HepG2 (cell line): ENCODE results near the gene FBXO41. TPM values are rescaled to one million over a fixed set of nuclear protein-coding genes. Genes with fewer than 3 reads are reported as not detected.
A peak's percentile ranks its signal among the peaks of the same experiment; 100 is the strongest.

Experiments
- CCAR2 ChIP-seq: fragments of 200-400 bp; formaldehyde crosslinking; optimal IDR thresholded peaks from 2 replicates; pipeline ENCODE3; 2018; ENCODE audit warnings: low read depth, mild to moderate bottlenecking, low read length, moderate library complexity
- E2F1 ChIP-seq: sonication (generic); formaldehyde crosslinking; IDR thresholded peaks from 2 replicates; pipeline ENCODE4 v1.5.0; 2020; ENCODE audit warnings: missing genetic modification reagents
- HDAC2 ChIP-seq: sonication (generic); formaldehyde crosslinking; IDR thresholded peaks from 2 replicates; pipeline ENCODE4 v1.4.0; 2020; ENCODE audit warnings: missing genetic modification reagents
- KLF13 ChIP-seq: sonication (generic); formaldehyde crosslinking; IDR thresholded peaks from 2 replicates; pipeline ENCODE4 v1.4.0; 2020; ENCODE audit warnings: mild to moderate bottlenecking, missing genetic modification reagents
- NBN ChIP-seq: fragments of 450-650 bp; conservative IDR thresholded peaks from 2 replicates; pipeline ENCODE4 v1.6.1; 2017
- PAXIP1 ChIP-seq: sonication (generic); formaldehyde crosslinking; conservative IDR thresholded peaks from 2 replicates; pipeline ENCODE4 v1.4.0; 2020; ENCODE audit warnings: mild to moderate bottlenecking, missing genetic modification reagents, moderate library complexity
- PHF21A ChIP-seq: sonication (generic); formaldehyde crosslinking; IDR thresholded peaks from 2 replicates; pipeline ENCODE4 v1.5.0; 2020; ENCODE audit warnings: mild to moderate bottlenecking, missing genetic modification reagents
- POGZ ChIP-seq: sonication (generic); formaldehyde crosslinking; IDR thresholded peaks from 2 replicates; pipeline ENCODE4 v1.4.0; 2020; ENCODE audit warnings: mild to moderate bottlenecking, missing genetic modification reagents
- RBM22 ChIP-seq: fragments of 200-400 bp; formaldehyde crosslinking; optimal IDR thresholded peaks from 2 replicates; pipeline ENCODE3; 2017; ENCODE audit warnings: mild to moderate bottlenecking, low read length, moderate library complexity
- SMARCC2 ChIP-seq: fragments of 450-650 bp; IDR thresholded peaks from 2 replicates; pipeline ENCODE4 v1.6.1; 2017; ENCODE audit warnings: antibody characterized with exemption, mild to moderate bottlenecking
- SNAI1 ChIP-seq: sonication (generic); formaldehyde crosslinking; IDR thresholded peaks from 2 replicates; pipeline ENCODE4 v1.5.0; 2020; ENCODE audit warnings: mild to moderate bottlenecking, missing genetic modification reagents, borderline replicate concordance
- SUZ12 ChIP-seq: fragments of 150-350 bp; IDR thresholded peaks from 2 replicates; pipeline ENCODE4 v1.6.1; 2014; ENCODE audit warnings: low read depth, low read length
- TRIM24 ChIP-seq: sonication (generic); formaldehyde crosslinking; IDR thresholded peaks from 2 replicates; pipeline ENCODE4 v1.8.0; 2022; ENCODE audit warnings: mild to moderate bottlenecking, missing genetic modification reagents
- ZC3H4 ChIP-seq: sonication (generic); formaldehyde crosslinking; IDR thresholded peaks from 2 replicates; pipeline ENCODE4 v1.4.0; 2020; ENCODE audit warnings: missing genetic modification reagents, borderline replicate concordance
- ZKSCAN5 ChIP-seq: sonication (generic); formaldehyde crosslinking; IDR thresholded peaks from 2 replicates; pipeline ENCODE4 v1.5.1; 2020; ENCODE audit warnings: mild to moderate bottlenecking, missing genetic modification reagents
- ZNF33B ChIP-seq: sonication (generic); formaldehyde crosslinking; IDR thresholded peaks from 2 replicates; pipeline ENCODE4 v1.5.1; 2020; ENCODE audit warnings: mild to moderate bottlenecking, missing genetic modification reagents
- ZNF510 ChIP-seq: sonication (generic); formaldehyde crosslinking; IDR thresholded peaks from 2 replicates; pipeline ENCODE4 v1.4.0; 2020; ENCODE audit warnings: low read depth, mild to moderate bottlenecking, missing genetic modification reagents
- ZNF616 ChIP-seq: sonication (generic); formaldehyde crosslinking; IDR thresholded peaks from 2 replicates; pipeline ENCODE4 v1.5.0; 2020; ENCODE audit warnings: low read depth, mild to moderate bottlenecking, missing genetic modification reagents
- ZNF850 ChIP-seq: sonication (generic); formaldehyde crosslinking; conservative IDR thresholded peaks from 2 replicates; pipeline ENCODE4 v1.9.0; 2021; ENCODE audit warnings: mild to moderate bottlenecking, missing genetic modification reagents
- polyA plus RNA-seq, 8 experiments: library from polyadenylated mRNA; depleted of rRNA in 3 of 8; stranded (reverse) in 7 of 8; unstranded in 1 of 8; fragments of >200 nt; fragmentation: Illumina TruSeq in 4 of 8; extraction: Trizol in 4 of 8; gene quantifications; 2 replicates each; pipeline versions ENCODE4 v1.2.1 to v1.2.3, GENCODE V29; 2011 to 2016; ENCODE audit warnings: low read depth in 4 of 8, missing spikeins in 1 of 8, mixed read lengths in 1 of 8; ENCODE audit not compliant: insufficient read depth in 1 of 8
- total RNA-seq, 5 experiments: library from RNA; depleted of rRNA; stranded (reverse); fragments of >200 nt; fragmentation: Illumina TruSeq; extraction: Trizol; gene quantifications; 2 replicates each; pipeline ENCODE4 v1.2.3, GENCODE V29; 2016; ENCODE audit warnings: low read depth in 1 of 5
- TF ChIP-seq, protein P1 (sequence below): sonication (generic); formaldehyde crosslinking; IDR thresholded peaks from 2 replicates; pipeline ENCODE4 v1.4.0; 2020; ENCODE audit warnings: mild to moderate bottlenecking, low read depth, missing genetic modification reagents
- TF ChIP-seq, protein P2 (sequence below): sonication (generic); formaldehyde crosslinking; IDR thresholded peaks from 2 replicates; pipeline ENCODE4 v1.4.0; 2020; ENCODE audit warnings: missing genetic modification reagents
- TF ChIP-seq, protein P3 (sequence below): sonication (generic); formaldehyde crosslinking; IDR thresholded peaks from 2 replicates; pipeline ENCODE4 v1.4.0; 2020; ENCODE audit warnings: missing genetic modification reagents

Gene FBXO41
- total and polyA plus RNA-seq, 2 of the 13 experiments (the other 11 are each of a cell fraction or from before 2014, with no cell fraction given), result 4.2 to 10.3 TPM

DNA sequence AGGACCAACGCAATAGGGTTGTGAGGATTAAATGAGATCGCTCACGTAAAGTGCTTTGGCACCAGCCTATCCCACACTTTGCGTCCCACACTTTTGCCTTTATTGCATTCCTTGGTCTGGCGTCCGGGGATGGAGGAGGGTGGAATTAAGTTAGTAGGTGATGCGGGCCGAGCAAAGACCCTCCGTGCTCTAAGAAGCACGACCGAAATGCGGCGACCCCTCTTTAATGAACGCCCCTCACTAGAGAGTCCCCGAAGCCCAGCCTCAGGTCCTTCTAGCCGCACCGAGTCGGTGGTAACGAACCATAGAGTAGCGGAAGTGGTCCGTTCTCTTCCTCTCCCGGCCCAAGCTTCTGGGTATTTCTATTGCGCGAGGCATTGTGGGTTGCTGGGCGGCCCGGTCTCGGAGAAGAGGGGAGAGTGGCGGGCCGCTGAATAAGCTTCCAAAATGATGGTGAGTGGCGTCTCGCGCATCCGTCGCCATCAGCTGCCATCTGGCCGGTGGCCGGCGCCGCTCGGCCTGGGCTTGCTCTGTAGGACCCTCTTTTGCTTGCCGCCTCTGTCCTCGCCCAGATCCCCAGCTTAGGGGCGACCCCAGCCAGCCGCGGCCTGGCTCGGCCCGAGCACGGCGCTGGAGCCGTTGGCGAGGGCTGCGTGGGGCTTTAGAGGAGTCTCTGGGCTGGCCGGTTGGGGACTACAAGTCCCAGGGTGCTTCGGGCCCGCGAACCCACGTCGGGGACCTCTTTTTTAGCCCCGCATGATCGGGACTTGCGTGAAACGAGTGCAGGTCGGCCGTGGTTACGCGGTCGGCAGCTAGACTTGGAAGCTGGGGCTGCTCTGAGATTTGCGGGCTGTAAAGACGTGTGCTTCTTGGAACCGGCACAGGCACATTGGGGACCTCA lies 50.1 kb downstream of the FBXO41 start, which contains the start of gene CCT7 (continued):
- TF ChIP-seq E2F1, result peak; percentile 28; the same call in 1 of the 2 replicates
- TF ChIP-seq NBN, result no peak
- peak; percentile 23 for TF ChIP-seq CCAR2
- TF ChIP-seq ZNF510 (CRISPR knock-in tag), result peak; percentile 79; the same call in 1 of the 2 replicates
- TF ChIP-seq ZNF616 (CRISPR knock-in tag), result no peak
- TF ChIP-seq ZKSCAN5 (CRISPR knock-in tag), result no peak
- no peak for TF ChIP-seq ZNF33B (CRISPR knock-in tag)
- TF ChIP-seq RBM22, result peak; percentile 83
- 0 out of 2 replicates have a peak, but pooled peaks have one; percentile 68 for TF ChIP-seq KLF13
- TF ChIP-seq HDAC2, result peak; percentile 60
- TF ChIP-seq, protein P1, sequence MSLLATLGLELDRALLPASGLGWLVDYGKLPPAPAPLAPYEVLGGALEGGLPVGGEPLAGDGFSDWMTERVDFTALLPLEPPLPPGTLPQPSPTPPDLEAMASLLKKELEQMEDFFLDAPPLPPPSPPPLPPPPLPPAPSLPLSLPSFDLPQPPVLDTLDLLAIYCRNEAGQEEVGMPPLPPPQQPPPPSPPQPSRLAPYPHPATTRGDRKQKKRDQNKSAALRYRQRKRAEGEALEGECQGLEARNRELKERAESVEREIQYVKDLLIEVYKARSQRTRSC (CRISPR knock-in tag), result no peak; the same call in 1 of the 2 replicates
- TF ChIP-seq ZC3H4, result no peak; the same call in 1 of the 2 replicates
- peak; percentile 91; the same call in 1 of the 2 replicates for TF ChIP-seq PHF21A (CRISPR knock-in tag)
- TF ChIP-seq, protein P2, sequence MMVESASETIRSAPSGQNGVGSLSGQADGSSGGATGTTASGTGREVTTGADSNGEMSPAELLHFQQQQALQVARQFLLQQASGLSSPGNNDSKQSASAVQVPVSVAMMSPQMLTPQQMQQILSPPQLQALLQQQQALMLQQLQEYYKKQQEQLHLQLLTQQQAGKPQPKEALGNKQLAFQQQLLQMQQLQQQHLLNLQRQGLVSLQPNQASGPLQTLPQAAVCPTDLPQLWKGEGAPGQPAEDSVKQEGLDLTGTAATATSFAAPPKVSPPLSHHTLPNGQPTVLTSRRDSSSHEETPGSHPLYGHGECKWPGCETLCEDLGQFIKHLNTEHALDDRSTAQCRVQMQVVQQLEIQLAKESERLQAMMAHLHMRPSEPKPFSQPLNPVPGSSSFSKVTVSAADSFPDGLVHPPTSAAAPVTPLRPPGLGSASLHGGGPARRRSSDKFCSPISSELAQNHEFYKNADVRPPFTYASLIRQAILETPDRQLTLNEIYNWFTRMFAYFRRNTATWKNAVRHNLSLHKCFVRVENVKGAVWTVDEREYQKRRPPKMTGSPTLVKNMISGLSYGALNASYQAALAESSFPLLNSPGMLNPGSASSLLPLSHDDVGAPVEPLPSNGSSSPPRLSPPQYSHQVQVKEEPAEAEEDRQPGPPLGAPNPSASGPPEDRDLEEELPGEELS (CRISPR knock-in tag), result peak; percentile 39; the same call in 1 of the 2 replicates
- TF ChIP-seq ZNF850 (CRISPR knock-in tag), result no peak; the same call in 1 of the 2 replicates
- TF ChIP-seq, protein P3, sequence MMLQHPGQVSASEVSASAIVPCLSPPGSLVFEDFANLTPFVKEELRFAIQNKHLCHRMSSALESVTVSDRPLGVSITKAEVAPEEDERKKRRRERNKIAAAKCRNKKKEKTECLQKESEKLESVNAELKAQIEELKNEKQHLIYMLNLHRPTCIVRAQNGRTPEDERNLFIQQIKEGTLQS (CRISPR knock-in tag), result peak; percentile 46
- TF ChIP-seq TRIM24 (CRISPR knock-in tag), result no peak
- TF ChIP-seq SUZ12, result peak; percentile 51; the same call in 1 of the 2 replicates
- TF ChIP-seq SMARCC2, result no peak
- peak; percentile 57 for TF ChIP-seq PAXIP1 (CRISPR knock-in tag)
- peak; percentile 77 for TF ChIP-seq POGZ
- no peak; the same call in 1 of the 2 replicates for TF ChIP-seq SNAI1 (CRISPR knock-in tag)
